ENCODE results near the gene HAGH.

The HAGH gene

DNA sequence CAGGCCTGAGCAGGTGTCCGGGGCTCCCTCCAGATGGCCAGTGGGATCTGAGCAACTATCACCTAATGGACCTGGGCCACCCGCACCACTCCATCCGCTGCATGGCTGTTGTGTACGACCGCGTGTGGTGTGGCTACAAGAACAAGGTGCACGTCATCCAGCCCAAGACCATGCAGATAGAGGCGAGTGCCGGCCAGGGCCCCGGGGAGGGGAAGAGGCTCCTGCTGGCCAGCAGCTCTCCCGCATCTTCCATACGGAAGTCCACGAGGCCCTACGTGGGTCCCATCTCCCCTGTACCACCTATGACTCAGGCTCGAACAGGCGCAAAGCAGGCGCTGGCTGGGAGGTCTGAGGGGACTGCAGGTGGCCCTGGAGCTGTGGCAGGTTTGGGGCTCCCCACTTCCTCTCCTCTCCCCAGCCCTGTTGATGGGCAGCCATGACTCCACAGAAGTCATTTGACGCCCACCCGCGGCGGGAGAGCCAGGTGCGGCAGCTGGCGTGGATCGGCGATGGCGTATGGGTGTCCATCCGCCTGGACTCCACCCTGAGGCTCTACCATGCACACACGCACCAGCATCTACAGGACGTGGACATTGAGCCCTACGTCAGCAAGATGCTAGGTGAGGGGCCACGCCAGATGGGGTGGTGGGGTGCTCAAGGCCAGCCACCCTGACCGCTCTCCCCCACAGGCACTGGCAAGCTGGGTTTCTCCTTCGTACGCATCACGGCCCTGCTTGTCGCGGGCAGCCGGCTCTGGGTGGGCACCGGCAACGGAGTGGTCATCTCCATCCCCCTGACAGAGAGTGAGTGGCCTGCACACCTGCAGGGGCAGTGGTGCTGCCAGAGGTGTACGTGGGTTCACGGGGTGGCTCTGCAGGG, 59.3 kb downstream of the HAGH start:
- Histone ChIP-seq H3K79me2 (ENCODE audit: insufficient read depth, low read length) (peaks cover 10% of the 10 kb centered on the region), H3K9ac (ENCODE audit: low read depth, low read length) (no peak overlapping the region), H3K4me3 (ENCODE audit: low read depth in 1 of 2, low read length in 2 of 2) (no peak overlapping the region), H4K20me1 (ENCODE audit: insufficient read depth, low read length) (peaks cover 14% of the 10 kb centered on the region; the same call in 1 of the 2 replicates), H3K9me3 (ENCODE audit: insufficient read depth, low read length, severe bottlenecking) (no peaks in the 10 kb centered on the region), H3K27ac (ENCODE audit: low read length) (no peak overlapping the region), H3K4me2 (ENCODE audit: insufficient read depth, low read length) (no peak overlapping the region), H3K36me3 (ENCODE audit: insufficient read depth, low read length) (peaks cover 85% of the 10 kb centered on the region), H3K4me1 (ENCODE audit: insufficient read depth, low read length) (peaks cover 11% of the 10 kb centered on the region), H2AFZ (ENCODE audit: low read depth, low read length) (no peak overlapping the region), H3K27me3 (ENCODE audit: insufficient read depth, low read length, poor library complexity) (no peaks in the 10 kb centered on the region)
- TF ChIP-seq EZH2 (IDR thresholded peaks at IDR 0.05; ENCODE audit: borderline replicate concordance, low read depth, low read length, severe bottlenecking), result no peak
- TF ChIP-seq, protein P1, sequence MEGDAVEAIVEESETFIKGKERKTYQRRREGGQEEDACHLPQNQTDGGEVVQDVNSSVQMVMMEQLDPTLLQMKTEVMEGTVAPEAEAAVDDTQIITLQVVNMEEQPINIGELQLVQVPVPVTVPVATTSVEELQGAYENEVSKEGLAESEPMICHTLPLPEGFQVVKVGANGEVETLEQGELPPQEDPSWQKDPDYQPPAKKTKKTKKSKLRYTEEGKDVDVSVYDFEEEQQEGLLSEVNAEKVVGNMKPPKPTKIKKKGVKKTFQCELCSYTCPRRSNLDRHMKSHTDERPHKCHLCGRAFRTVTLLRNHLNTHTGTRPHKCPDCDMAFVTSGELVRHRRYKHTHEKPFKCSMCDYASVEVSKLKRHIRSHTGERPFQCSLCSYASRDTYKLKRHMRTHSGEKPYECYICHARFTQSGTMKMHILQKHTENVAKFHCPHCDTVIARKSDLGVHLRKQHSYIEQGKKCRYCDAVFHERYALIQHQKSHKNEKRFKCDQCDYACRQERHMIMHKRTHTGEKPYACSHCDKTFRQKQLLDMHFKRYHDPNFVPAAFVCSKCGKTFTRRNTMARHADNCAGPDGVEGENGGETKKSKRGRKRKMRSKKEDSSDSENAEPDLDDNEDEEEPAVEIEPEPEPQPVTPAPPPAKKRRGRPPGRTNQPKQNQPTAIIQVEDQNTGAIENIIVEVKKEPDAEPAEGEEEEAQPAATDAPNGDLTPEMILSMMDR (IDR thresholded peaks at IDR 0.05; ENCODE audit: borderline replicate concordance, extremely low read depth, low read length, poor library complexity, severe bottlenecking), result no peak
- DNase-seq, result no peak
- ATAC-seq (ENCODE audit: insufficient read depth, low read depth), result no peak

DNA sequence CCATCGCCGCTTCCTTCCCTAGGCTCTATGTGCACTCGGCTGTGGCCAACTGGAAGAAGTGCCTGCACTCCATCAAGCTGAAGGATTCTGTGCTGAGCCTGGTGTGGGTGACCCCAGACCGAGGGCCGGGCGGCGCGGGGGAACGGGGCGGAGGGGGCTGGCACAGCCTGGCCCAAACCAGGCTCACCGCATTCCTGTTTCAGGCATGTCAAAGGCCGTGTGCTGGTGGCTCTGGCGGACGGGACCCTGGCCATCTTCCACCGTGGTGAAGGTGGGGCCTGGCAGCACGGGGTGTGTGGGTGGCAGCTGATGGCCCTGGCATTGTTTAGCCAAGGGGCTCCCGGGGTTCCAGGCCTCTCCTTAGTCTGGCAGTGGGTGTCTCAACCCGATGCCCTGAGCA, 59.9 kb downstream of the HAGH start:
- Histone ChIP-seq H3K27me3 (ENCODE audit: insufficient read depth, low read length, poor library complexity) (no peaks in the 10 kb centered on the region), H3K36me3 (ENCODE audit: insufficient read depth, low read length) (peaks cover 86% of the 10 kb centered on the region)
- no peak for DNase-seq

DNA sequence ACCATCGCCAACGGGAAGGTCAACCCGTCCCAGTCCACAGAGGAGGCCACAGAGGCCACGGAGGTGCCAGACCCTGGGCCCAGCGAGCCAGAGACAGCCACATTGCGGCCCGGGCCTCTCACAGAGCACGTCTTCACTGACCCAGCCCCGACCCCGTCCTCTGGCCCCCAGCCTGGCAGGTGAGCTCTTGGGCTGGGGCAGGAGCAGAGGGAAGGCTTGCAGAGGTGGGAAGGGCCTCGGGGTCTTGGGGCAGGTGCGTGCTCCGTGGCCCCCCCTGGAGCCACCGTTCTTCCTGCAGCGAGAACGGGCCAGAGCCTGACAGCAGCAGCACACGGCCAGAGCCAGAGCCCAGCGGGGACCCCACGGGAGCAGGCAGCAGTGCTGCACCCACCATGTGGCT, 60.4 kb downstream of the HAGH start:
- Histone ChIP-seq H3K9ac (ENCODE audit: low read depth, low read length) (no peak overlapping the region), H3K4me3 (ENCODE audit: low read depth in 1 of 2, low read length in 2 of 2) (no peak overlapping the region), H3K4me1 (ENCODE audit: insufficient read depth, low read length) (peaks cover under 1% of the 10 kb centered on the region; the same call in 1 of the 2 replicates), H3K27ac (ENCODE audit: low read length) (no peak overlapping the region), H3K9me3 (ENCODE audit: insufficient read depth, low read length, severe bottlenecking) (no peaks in the 10 kb centered on the region), H3K79me2 (ENCODE audit: insufficient read depth, low read length) (no peaks in the 10 kb centered on the region), H3K4me2 (ENCODE audit: insufficient read depth, low read length) (no peak overlapping the region), H2AFZ (ENCODE audit: low read depth, low read length) (no peak overlapping the region), H3K27me3 (ENCODE audit: insufficient read depth, low read length, poor library complexity) (no peaks in the 10 kb centered on the region), H3K36me3 (ENCODE audit: insufficient read depth, low read length) (peaks cover 89% of the 10 kb centered on the region), H4K20me1 (ENCODE audit: insufficient read depth, low read length) (peaks cover 14% of the 10 kb centered on the region; the same call in 1 of the 2 replicates)
- TF ChIP-seq EZH2 (IDR thresholded peaks at IDR 0.05; ENCODE audit: borderline replicate concordance, low read depth, low read length, severe bottlenecking), result no peak
- TF ChIP-seq, protein P1 (IDR thresholded peaks at IDR 0.05; ENCODE audit: borderline replicate concordance, extremely low read depth, low read length, poor library complexity, severe bottlenecking), result no peak
- DNase-seq, result no peak
- ATAC-seq (ENCODE audit: insufficient read depth, low read depth), result no peak

More for the DNA sequence above, 59.9 kb downstream of the HAGH start:
- no peak overlapping the region for H3K9ac ChIP-seq (ENCODE audit: low read depth, low read length)
- H2AFZ ChIP-seq (ENCODE audit: low read depth, low read length), result no peak overlapping the region
- H3K27ac ChIP-seq (ENCODE audit: low read length), result no peak overlapping the region
- no peaks in the 10 kb centered on the region for H3K9me3 ChIP-seq (ENCODE audit: insufficient read depth, low read length, severe bottlenecking)
- no peak overlapping the region for H3K4me2 ChIP-seq (ENCODE audit: insufficient read depth, low read length)
- no peak overlapping the region for H3K4me3 ChIP-seq (ENCODE audit: low read depth in 1 of 2, low read length in 2 of 2)
- TF ChIP-seq, protein P1 (IDR thresholded peaks at IDR 0.05; ENCODE audit: borderline replicate concordance, extremely low read depth, low read length, poor library complexity, severe bottlenecking), result no peak
- no peak for TF ChIP-seq EZH2 (IDR thresholded peaks at IDR 0.05; ENCODE audit: borderline replicate concordance, low read depth, low read length, severe bottlenecking)
- H3K79me2 ChIP-seq (ENCODE audit: insufficient read depth, low read length), result peaks cover 3% of the 10 kb centered on the region
- peaks cover 14% of the 10 kb centered on the region; the same call in 1 of the 2 replicates for H4K20me1 ChIP-seq (ENCODE audit: insufficient read depth, low read length)
- no peak for ATAC-seq (ENCODE audit: insufficient read depth, low read depth)
- peaks cover 4% of the 10 kb centered on the region for H3K4me1 ChIP-seq (ENCODE audit: insufficient read depth, low read length)
